ENCODE measurements around the gene FRMD4B.
A peak's percentile ranks its signal among the peaks of the same experiment; 100 is the strongest.
"Not testable (repeated sequence)": the region's sequence is repeated elsewhere in the genome, so short reads cannot be mapped to it uniquely, and the experiment has no call there.

The FRMD4B gene

GRCh38 chr3:69320871-69321271 is 65.0 kb downstream of the FRMD4B start:
- no peak for DNase-seq

- DNase-seq, result no peak
These were observed 66.2 kb downstream of the FRMD4B start for GRCh38 chr3:69319652-69320051.

GRCh38 chr3:69318410-69318809 is 67.5 kb downstream of the FRMD4B start:
- DNase-seq, result no peak

DNA sequence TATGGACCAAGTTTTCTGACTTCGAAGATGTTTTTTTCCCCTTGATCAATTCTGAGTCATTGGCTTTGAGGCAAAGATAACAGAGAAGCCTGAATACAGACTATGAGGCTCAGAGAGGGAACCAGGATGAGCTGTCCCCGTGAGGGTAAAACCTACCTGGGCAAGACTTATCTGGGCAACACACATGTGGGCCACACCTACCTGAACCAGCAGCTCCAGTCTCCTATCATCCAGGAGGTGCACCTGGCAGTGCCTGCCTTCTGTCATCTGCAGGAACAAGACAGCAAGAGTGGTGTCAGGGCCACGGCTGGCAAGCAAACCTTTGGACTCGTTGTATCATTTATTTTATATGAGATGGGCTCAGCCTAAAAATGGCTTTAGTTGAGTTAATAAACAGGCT is 72.6 kb downstream of the FRMD4B start:
- DNase-seq, result no peak

GRCh38 chr3:69309814-69310213 is 76.1 kb downstream of the FRMD4B start:
- DNase-seq, result no peak

GRCh38 chr3:69306239-69307185 is 79.4 kb downstream of the FRMD4B start:
- DNase-seq, result peak; percentile 59

GRCh38 chr3:69305011-69305410 is 80.9 kb downstream of the FRMD4B start:
- no peak for DNase-seq

- no peak for DNase-seq
These were observed 81.5 kb downstream of the FRMD4B start for GRCh38 chr3:69304396-69304795.

- DNase-seq, result no peak
These were observed 85.6 kb downstream of the FRMD4B start for GRCh38 chr3:69300296-69300695.

GRCh38 chr3:69299344-69299743 is 86.5 kb downstream of the FRMD4B start:
- DNase-seq, result no peak

GRCh38 chr3:69297501-69297900 is 88.4 kb downstream of the FRMD4B start:
- DNase-seq, result no peak

DNA sequence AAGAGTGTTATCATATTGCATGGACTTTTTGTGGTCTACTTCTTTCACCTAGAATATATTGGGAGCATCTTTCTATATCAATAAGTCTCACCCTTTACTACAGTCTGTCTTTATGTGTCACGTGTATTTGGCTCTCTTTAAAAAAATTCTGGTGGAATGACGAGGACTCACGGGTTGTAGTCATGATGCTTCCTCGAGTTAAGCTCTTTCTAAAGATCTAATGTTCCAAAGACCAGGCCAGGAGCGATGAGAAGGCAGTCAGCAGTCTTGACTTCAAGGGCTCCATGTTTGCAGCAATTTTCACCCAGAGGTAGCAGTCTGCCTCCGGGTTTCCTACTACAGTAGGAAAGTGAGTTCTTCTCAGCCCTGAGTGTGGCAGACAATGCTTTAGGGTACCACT is 88.9 kb downstream of the FRMD4B start:
- DNase-seq, result no peak

- no peak for DNase-seq
These were observed 91.7 kb downstream of the FRMD4B start for GRCh38 chr3:69294014-69294766.

- DNase-seq, result no peak
These were observed 92.8 kb downstream of the FRMD4B start for GRCh38 chr3:69292959-69293574.

- no peak for DNase-seq
These were observed 93.7 kb downstream of the FRMD4B start for GRCh38 chr3:69292185-69292584.

DNA sequence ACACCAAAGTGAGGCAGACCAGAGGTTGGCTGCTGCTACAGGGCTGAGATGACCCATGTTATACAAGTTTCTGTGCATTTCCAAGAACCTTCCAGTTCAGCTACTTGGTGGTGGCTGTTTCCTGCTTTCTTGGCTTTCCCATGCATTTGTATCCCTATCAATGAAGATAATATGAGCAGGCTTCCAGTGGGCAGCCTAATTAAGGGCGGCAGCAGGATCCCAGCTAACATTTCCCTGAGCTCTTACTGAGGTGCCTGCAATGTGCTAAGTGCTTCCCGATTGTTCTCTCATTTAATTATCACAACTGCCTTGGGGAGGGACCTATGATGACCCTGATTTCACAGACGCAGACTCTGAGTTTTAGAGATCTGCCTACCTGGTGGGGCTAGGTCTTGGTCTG is 95.5 kb downstream of the FRMD4B start:
- no peak for DNase-seq

GRCh38 chr3:69290006-69290405 is 95.9 kb downstream of the FRMD4B start:
- no peak for DNase-seq

DNA sequence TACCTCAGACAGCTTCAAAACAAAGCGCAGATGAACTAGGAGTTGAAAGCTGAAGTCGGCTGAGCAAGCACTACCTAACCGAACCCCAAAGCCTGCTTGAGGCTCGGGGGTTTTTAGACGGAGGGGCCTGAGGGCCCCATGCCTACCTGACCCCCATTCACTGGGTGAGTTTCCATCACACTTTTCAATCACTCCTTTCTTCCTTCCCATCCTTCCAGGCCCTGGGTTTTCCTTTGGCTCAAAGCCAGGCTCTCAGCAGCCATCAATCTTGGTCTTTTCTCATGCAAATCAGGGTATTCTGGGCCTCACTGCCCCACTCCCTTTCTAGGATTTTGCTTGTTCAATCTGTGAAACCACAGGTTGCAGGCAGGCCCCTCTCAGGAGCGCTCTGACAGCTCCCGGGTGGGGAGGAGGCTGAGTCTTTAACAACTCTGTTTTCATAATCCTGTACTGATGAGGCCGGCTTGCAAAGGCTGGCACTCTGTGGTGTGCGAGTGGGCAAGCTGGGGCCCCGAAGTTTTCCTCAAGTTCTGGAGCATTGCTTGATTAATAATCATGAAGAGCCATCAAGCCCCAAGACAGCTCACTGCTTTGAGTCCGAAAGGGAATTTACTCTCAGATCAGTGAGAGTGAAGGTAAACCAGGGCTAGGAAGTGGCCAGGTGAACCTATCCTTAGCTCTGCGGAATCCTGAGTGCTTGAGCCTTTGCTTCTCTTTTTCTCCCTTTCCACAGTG is 97.6 kb downstream of the FRMD4B start:
- peak; percentile 34 for DNase-seq

- no peak for DNase-seq
These were observed 101.8 kb downstream of the FRMD4B start for GRCh38 chr3:69283913-69284611.

GRCh38 chr3:69283496-69283895 is 102.4 kb downstream of the FRMD4B start:
- no peak for DNase-seq

- DNase-seq, result no peak
These were observed 103.7 kb downstream of the FRMD4B start for GRCh38 chr3:69282181-69282580.

DNA sequence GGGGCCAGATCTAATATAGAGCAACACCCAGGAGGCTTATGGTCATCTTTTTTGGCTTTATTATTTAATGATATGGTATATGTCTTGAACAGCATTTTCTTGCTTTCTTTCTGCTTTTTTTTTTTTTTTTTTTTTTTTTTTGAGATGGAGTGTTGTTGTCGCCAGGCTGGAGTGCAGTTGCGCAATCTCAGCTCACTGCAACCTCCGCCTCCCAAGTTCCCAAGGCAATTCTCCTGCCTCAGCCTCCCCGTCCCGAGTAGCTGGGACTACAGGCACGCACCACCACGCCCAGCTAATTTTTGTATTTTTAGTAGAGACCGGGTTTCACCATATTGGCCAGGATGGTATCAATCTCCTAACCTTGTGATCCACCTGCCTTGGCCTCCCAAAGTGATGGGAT is 108.5 kb downstream of the FRMD4B start:
- DNase-seq, result not testable (repeated sequence)
